ENCODE measurements around the gene ZNF236. TPM values are rescaled to one million over a fixed set of nuclear protein-coding genes. Genes with fewer than 3 reads are reported as not detected.

Gene ZNF236
- total and polyA plus RNA-seq, 2 of the 13 experiments (the other 11 are each of a cell fraction or from before 2014, with no cell fraction given): 3.0 to 7.2 TPM

DNA sequence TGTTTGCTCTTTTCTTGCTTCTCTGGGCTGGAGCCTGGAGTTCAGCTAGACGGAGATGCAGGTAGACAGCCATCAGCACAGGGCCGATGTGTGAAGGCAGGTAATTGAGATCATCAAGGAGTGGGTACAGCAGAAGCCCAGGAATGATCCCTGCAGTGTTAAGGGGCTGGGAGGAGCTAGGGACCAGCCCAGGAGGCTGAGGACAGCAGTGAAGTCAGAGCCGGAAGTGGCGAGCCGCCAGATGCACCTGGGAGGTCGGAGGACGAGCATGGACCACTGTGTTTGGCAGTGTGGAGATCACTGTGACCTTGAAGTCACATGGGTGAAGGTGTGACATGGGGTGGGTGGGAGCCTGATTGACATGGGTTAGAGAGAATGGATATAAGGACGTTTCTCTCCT, 6.2 kb upstream of the ZNF236 start:
- intact Hi-C loops (cut with micrococcal nuclease; ENCODE audit: unreplicated experiment) (no loop called here), in situ Hi-C loops (cut with HindIII; ENCODE audit: extremely low pct_ligation_motif_present, low pct_unique_long_range_greater_than_20kb) (no loop called here)
- Histone ChIP-seq H3K9ac (ENCODE audit: insufficient read depth, low read depth, low read length) (no peak overlapping the region), H2AFZ (ENCODE audit: low read length) (no peak overlapping the region), H3K79me2 (ENCODE audit: insufficient read depth, low read length) (peaks cover 8% of the 10 kb centered on the region), H3K36me3 (replicated peaks in 1 of 2; ENCODE audit: control insufficient read depth in 1 of 2, insufficient read depth in 2 of 2, low read length in 2 of 2) (0 out of 5 replicates have a peak, but pooled peaks cover 0 to 3% of the 10 kb centered on the region in 2 experiments), H3K27ac (ENCODE audit: extremely low read length, insufficient read depth, low read length) (no peak overlapping the region), H3K4me3 (replicated peaks in 1 of 3; ENCODE audit: insufficient read depth in 1 of 3, low read depth in 2 of 3, low read length in 3 of 3) (no peak overlapping the region), H3K4me1 (ENCODE audit: insufficient read depth, low read length) (peaks cover 33% of the 10 kb centered on the region), H3K9me3 (ENCODE audit: low read length) (no peaks in the 10 kb centered on the region), H3K4me2 (ENCODE audit: low read depth, low read length) (no peak overlapping the region), H3K27me3 (ENCODE audit: control insufficient read depth in 1 of 2, insufficient read depth in 2 of 2, low read length in 2 of 2) (no peaks in the 10 kb centered on the region; a peak in 1 of 5 replicates), H4K20me1 (ENCODE audit: insufficient read depth, low read length) (no peaks in the 10 kb centered on the region)
- no peak for ATAC-seq
- FAIRE-seq: no peak
- ChIA-PET CTCF (ENCODE audit: low intra/inter-chr PET ratio, low total read pairs) (no interaction called here), POLR2A (no interaction called here)
- TF ChIP-seq, protein P1, sequence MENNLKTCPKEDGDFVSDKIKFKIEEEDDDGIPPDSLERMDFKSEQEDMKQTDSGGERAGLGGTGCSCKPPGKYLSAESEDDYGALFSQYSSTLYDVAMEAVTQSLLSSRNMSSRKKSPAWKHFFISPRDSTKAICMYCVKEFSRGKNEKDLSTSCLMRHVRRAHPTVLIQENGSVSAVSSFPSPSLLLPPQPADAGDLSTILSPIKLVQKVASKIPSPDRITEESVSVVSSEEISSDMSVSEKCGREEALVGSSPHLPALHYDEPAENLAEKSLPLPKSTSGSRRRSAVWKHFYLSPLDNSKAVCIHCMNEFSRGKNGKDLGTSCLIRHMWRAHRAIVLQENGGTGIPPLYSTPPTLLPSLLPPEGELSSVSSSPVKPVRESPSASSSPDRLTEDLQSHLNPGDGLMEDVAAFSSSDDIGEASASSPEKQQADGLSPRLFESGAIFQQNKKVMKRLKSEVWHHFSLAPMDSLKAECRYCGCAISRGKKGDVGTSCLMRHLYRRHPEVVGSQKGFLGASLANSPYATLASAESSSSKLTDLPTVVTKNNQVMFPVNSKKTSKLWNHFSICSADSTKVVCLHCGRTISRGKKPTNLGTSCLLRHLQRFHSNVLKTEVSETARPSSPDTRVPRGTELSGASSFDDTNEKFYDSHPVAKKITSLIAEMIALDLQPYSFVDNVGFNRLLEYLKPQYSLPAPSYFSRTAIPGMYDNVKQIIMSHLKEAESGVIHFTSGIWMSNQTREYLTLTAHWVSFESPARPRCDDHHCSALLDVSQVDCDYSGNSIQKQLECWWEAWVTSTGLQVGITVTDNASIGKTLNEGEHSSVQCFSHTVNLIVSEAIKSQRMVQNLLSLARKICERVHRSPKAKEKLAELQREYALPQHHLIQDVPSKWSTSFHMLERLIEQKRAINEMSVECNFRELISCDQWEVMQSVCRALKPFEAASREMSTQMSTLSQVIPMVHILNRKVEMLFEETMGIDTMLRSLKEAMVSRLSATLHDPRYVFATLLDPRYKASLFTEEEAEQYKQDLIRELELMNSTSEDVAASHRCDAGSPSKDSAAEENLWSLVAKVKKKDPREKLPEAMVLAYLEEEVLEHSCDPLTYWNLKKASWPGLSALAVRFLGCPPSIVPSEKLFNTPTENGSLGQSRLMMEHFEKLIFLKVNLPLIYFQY (CRISPR knock-in tag; IDR thresholded peaks at IDR 0.05; ENCODE audit: borderline replicate concordance): no peak
- TF ChIP-seq ZNF567 (CRISPR knock-in tag; IDR thresholded peaks at IDR 0.05; ENCODE audit: borderline replicate concordance) (no peak), ZNF776 (CRISPR knock-in tag; IDR thresholded peaks at IDR 0.05) (no peak)
- DNase-seq (ENCODE audit: low spot score): no peak
- BruUV-seq (replicated peaks): no TSS peak
- WGBS (ENCODE audit: low lambda C conversion rate): 98% methylated on average over 8 of the region's 8 CpGs
